GM20000 (cell line): ENCODE results near the gene CGRRF1.

Source experiments
- DNase-seq: peaks from one replicate; pipeline ENCODE4 v3.0.0; 2012; ENCODE audit warnings: low spot score
- TF ChIP-seq, protein P1 (sequence below): IDR thresholded peaks from 2 replicates; pipeline ENCODE4 v1.5.1; 2012; ENCODE audit warnings: mild to moderate bottlenecking, control low read depth; ENCODE audit errors: extremely low read depth, missing control alignments

The CGRRF1 gene

DNA sequence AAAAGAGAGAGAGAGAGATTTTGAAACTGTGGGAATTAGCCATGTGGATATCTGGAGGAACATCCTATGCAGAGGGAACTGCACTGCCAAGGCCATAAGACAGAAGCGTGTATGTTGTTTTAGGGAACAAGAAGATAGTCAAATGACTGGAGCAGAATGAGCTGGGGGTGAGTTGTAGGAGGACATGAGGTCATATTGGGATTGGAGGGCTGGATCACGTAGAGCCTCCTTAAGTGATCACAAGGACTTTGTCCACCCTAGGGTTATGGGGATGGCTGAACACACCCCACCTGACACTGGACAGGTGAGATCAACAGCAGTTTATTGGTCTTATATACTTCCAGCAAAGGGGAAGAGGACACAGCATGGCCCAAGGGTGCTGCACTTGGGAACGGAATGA lies 8.2 kb upstream of the CGRRF1 start:
- DNase-seq = no peak
- TF ChIP-seq, protein P1, sequence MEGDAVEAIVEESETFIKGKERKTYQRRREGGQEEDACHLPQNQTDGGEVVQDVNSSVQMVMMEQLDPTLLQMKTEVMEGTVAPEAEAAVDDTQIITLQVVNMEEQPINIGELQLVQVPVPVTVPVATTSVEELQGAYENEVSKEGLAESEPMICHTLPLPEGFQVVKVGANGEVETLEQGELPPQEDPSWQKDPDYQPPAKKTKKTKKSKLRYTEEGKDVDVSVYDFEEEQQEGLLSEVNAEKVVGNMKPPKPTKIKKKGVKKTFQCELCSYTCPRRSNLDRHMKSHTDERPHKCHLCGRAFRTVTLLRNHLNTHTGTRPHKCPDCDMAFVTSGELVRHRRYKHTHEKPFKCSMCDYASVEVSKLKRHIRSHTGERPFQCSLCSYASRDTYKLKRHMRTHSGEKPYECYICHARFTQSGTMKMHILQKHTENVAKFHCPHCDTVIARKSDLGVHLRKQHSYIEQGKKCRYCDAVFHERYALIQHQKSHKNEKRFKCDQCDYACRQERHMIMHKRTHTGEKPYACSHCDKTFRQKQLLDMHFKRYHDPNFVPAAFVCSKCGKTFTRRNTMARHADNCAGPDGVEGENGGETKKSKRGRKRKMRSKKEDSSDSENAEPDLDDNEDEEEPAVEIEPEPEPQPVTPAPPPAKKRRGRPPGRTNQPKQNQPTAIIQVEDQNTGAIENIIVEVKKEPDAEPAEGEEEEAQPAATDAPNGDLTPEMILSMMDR = no peak

DNA sequence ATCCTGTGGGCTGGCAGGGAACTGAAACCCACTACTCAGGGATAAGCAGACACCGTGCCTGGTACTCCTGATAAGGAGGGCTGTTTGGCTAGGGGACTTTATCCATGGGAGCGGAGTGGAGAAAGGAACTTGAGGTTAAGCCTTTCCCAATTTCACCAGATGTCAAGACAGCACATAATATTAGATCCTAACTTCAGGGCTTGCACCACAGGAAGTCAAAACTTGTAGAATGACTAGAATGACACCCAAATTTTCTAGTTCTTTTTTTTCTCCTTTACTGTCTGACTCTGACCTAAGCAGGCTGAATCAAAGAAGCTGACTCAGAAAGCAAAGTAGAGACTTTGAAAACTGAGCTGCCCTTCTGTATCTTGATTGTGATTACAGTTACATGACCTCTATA lies 7.1 kb upstream of the CGRRF1 start:
- no peak for DNase-seq
- TF ChIP-seq, protein P1 = no peak

DNA sequence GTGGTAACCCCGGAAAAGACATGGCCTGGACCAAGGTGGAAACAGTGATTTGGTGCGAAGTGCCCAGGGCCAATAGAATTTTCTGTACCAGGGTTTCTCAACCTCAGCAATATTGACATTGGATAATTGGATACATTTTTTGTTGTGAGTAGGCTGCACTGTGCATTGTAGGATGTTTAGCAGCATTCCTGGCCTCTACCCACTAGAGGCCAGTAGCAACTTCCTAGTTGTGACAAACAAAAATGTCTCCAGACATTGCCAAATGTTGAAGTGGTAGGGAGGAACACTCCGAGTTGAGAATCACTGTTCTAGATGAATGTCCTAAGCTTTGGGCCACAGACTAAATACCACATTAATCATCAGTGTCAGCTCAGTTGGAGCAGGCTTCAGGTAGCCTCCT lies 6.2 kb upstream of the CGRRF1 start:
- no peak for DNase-seq
- TF ChIP-seq, protein P1 = peak; percentile 2

DNA sequence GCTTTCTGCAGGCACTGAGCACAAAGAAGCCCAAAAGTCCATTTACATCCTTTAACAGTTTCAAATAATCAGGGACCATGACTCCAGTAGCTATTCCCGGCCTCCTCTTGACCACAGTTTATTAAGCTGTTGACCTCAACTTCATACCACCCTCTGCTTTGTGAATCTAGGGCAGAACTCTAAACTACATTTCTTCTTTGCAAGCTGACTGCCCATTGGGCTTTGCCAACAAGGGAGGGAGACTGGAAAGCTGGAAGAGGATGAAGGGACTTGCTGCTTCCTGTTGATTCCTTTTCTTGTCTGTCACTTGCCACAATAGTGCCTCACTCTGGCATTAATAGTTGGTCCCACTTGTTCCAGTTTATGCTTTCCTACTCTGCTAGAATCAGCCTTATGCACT lies 2.7 kb downstream of the CGRRF1 start:
- DNase-seq = no peak
- TF ChIP-seq, protein P1 = no peak

DNA sequence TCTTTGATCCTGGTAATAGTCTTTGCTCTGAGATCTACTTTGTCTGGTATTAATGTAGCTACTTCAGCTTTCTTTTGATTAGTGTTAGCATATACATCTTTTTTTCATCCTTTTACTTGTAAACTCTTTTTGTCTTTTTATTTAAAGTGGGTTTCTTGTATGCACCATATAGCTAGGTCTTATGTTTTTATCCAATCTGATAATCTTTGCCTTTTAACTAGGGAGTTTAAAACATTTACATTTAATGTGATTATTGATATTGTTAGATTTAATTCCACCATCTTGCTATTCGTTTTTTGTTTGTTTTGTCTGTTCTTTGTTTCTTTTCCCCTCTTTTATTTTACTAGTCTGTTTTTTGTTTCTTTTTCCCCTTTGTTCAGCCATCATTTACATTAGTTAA lies 6.0 kb downstream of the CGRRF1 start:
- TF ChIP-seq, protein P1 = no peak
- no peak for DNase-seq

DNA sequence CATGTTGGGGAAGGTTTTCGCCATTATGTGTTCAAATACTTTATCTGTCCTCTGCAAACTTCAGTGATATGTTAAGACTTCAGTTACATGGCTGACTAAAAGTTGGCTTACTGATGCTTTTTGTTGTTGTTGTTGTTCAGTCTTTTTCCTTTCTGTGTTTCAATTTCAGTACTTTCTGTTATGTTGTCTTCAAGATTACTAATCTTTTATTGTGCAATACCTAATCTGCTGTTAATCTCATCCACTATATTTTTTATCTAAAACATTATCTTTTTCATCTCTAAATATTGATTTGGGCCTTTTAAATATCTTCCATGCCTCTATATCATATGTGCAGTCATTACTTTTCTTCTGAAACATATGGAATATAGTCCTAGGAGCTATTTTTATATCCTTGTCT lies 7.0 kb downstream of the CGRRF1 start:
- no peak for DNase-seq
- TF ChIP-seq, protein P1 = no peak

DNA sequence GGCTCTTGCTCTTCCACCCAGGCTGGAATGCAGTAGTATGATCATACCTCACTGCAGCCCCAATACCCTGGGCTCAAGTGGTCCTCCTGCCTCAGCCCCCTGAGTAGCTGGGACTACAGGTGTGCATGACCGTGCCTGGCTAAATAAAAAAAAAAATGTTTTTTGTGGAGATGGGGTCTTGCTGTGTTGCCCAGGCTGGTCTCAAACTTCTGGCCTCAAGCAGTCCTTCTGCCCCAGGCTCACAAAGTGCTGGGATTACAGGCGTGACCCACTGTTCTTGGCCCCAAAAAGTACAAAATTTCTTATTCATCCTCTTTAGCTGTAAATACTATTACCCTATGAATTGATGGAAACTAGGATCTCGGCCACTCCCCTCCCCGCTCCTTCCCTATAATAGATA lies 14.7 kb downstream of the CGRRF1 start:
- no peak for DNase-seq
- TF ChIP-seq, protein P1 = no peak
